CD4-positive, alpha-beta memory T cell (primary cell): Measurements from ENCODE around the gene ITSN2. TPM values are rescaled to one million over a fixed set of nuclear protein-coding genes. Genes with fewer than 3 reads are reported as not detected.

ENCODE experiments used
- CTCF ChIA-PET: fragments of 350-600 bp; sonication (Branson Sonifier 250); formaldehyde crosslinking; loops from one replicate; lab custom pipeline; 2021; ENCODE audit warnings: inconsistent platforms; ENCODE audit not compliant: partially characterized antibody; lab: Charles Lee
- POLR2A ChIA-PET: fragments of 350-600 bp; sonication (Branson Sonifier 250); formaldehyde crosslinking; loops from one replicate; lab custom pipeline; 2021; ENCODE audit not compliant: partially characterized antibody; lab: Charles Lee
- DNase-seq, 5 donors: peaks; one replicate each; pipeline versions ENCODE4 v3.0.0 to v3.0.0-alpha.2; 2020 to 2022; ENCODE audit warnings: mixed read lengths in 1 of 5
- H3K27ac ChIP-seq: one replicate; pipeline ENCODE4 v1.7.0; 2013; ENCODE audit warnings: low read depth, low read length
- H3K27me3 ChIP-seq: 2 replicates; pipeline ENCODE4 v1.7.0; 2013; ENCODE audit warnings: mild to moderate bottlenecking, low read length, moderate library complexity; ENCODE audit not compliant: insufficient read depth
- H3K36me3 ChIP-seq: 2 replicates; pipeline ENCODE4 v1.7.0; 2013; ENCODE audit warnings: mild to moderate bottlenecking, low read length, moderate library complexity; ENCODE audit not compliant: insufficient read depth
- H3K4me1 ChIP-seq: 2 replicates; pipeline ENCODE4 v1.7.0; 2013; ENCODE audit warnings: mild to moderate bottlenecking, low read length, moderate library complexity; ENCODE audit not compliant: insufficient read depth
- H3K4me3 ChIP-seq, 2 donors: one replicate each; pipeline ENCODE4 v1.7.0; 2013; ENCODE audit warnings: low read length in 2 of 2, mild to moderate bottlenecking in 1 of 2
- H3K9me3 ChIP-seq, 2 donors: one replicate each; pipeline ENCODE4 v1.7.0; 2013; ENCODE audit warnings: low read length in 2 of 2, control low read depth in 1 of 2; ENCODE audit not compliant: control insufficient read depth in 1 of 2
- H3K27ac Mint-ChIP-seq, 7 donors: one replicate each; pipeline ENCODE4 v1.8.0; 2020 to 2021; ENCODE audit warnings: mixed read lengths in 7 of 7, mild to moderate bottlenecking in 6 of 7, inconsistent platforms in 3 of 7, moderate library complexity in 3 of 7
- H3K27me3 Mint-ChIP-seq, 2 donors: one replicate each; pipeline ENCODE4 v1.8.0; 2020 to 2021; ENCODE audit warnings: mixed read lengths in 2 of 2
- H3K36me3 Mint-ChIP-seq, 2 donors: one replicate each; pipeline ENCODE4 v1.8.0; 2020 to 2021; ENCODE audit warnings: mixed read lengths in 2 of 2, inconsistent platforms in 1 of 2, mild to moderate bottlenecking in 1 of 2
- H3K4me1 Mint-ChIP-seq, 4 donors: one replicate each; pipeline ENCODE4 v1.8.0; 2020 to 2021; ENCODE audit warnings: mixed read lengths in 4 of 4, mild to moderate bottlenecking in 1 of 4
- H3K4me3 Mint-ChIP-seq, 8 donors: one replicate each; pipeline ENCODE4 v1.8.0; 2020 to 2021; ENCODE audit warnings: mixed read lengths in 8 of 8, mild to moderate bottlenecking in 7 of 8, moderate library complexity in 6 of 8, inconsistent platforms in 3 of 8
- H3K9me3 Mint-ChIP-seq, 8 donors: one replicate each; pipeline ENCODE4 v1.8.0; 2020 to 2021; ENCODE audit warnings: mixed read lengths in 8 of 8, mild to moderate bottlenecking in 5 of 8, inconsistent platforms in 3 of 8, moderate library complexity in 1 of 8
- intact Hi-C: fragments of 100-400 bp; cut with micrococcal nuclease; formaldehyde crosslinking; loops from one replicate; pipeline ENCODE4 v1.15.1; 2023
- polyA plus RNA-seq, 2 donors: library from polyadenylated mRNA; unstranded; fragments of 300-500 nt; fragmentation: Illumina TruSeq; gene quantifications; one replicate each; pipeline ENCODE4 v1.2.3, GENCODE V29; 2021
- total RNA-seq, 2 experiments: library from RNA; stranded (reverse); gene quantifications; one replicate each; pipeline ENCODE4 v1.2.3, GENCODE V29; 2021

Gene ITSN2
- total and polyA plus RNA-seq, 4 experiments from 2014 or later: 39.8 to 135 (median 102) TPM

DNA sequence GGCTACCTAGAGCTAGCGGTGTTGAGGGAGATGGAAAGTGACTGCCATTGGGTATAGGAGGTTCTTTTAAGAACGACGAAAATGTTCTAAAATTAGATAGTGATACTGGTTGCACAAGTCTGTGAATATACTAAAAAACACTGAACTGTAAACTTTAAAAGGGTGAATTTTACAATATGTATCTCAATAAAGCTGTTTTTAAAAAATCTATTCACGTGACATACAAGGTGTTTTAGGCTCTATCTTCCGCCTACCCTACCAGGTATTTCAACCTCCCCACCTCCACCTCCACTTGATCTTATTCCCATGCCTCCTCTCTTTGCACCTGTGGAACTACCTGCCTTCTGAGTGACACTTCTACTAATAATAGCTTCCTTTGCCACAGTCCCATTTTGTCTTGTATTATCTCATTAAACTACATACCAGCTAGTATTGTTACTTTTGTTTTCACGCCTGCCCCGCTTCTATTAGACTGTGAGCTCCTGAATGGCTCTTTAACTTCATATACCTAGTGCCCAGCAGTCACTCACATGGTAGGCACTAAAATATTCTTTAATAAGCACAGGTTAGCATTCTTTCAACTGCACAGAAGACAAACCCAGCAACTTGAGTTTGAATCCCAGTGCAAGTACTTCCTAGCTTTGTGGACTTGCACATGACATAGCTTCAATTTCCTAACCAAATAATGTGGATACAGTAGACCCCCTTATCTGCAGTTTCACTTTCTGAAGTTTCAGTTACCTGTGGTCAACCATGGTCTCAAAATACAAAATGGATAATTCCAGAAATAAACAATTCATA lies 9.3 kb downstream of the ITSN2 start:
- peaks cover 58 to 65% (median 61%) of the 10 kb centered on the region in 4 donors for H3K4me1 Mint-ChIP-seq
- Histone ChIP-seq H3K4me1 (peaks cover 83% of the 10 kb centered on the region), H3K36me3 (no peaks in the 10 kb centered on the region), H3K27me3 (no peaks in the 10 kb centered on the region), H3K9me3 (no peaks in the 10 kb centered on the region), H3K4me3 (no peak overlapping the region), H3K27ac (no peak overlapping the region)
- CTCF ChIA-PET: no interaction called here
- H3K27ac Mint-ChIP-seq: peak overlapping the region in 1 of 7 donors; percentile 1
- no peak for DNase-seq
- intact Hi-C loops: no loop called here
- POLR2A ChIA-PET: interaction anchor here (0.5 to 1.8 kb wide), 2 partner anchors 9 to 12 kb away, joined by 3 to 6 read pairs; partner anchors contain the start of gene ITSN2
- peaks cover 0 to 3% (median 0%) of the 10 kb centered on the region in 8 donors for H3K9me3 Mint-ChIP-seq
- H3K36me3 Mint-ChIP-seq: peaks cover 2% of the 10 kb centered on the region in 2 donors
- H3K27me3 Mint-ChIP-seq: no peaks in the 10 kb centered on the region
- H3K4me3 Mint-ChIP-seq: peak overlapping the region in 5 of 8 donors; percentile 0 to 60 (median 47)

DNA sequence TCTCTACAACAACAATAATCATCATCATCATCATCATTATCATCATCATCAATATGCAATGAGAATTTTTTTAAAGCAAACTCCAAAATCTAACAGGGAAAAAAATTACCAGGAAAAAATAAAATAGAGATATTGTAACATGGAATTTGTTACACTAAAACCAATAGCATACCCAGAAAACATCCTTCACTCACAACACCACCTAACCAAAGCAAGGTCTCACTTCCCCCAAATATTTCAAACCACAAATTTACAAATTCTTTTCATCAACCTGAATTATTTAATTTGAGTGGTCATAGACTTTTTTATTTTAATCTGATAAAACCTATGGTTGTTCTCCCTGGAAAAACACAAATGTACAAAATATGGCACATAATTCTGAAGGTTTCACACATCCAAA lies 11.2 kb downstream of the ITSN2 start:
- Mint-ChIP-seq H3K9me3 (peaks cover 0 to 3% (median 0%) of the 10 kb centered on the region in 8 donors), H3K36me3 (peaks cover 2% of the 10 kb centered on the region in 2 donors), H3K4me3 (peak overlapping the region in 7 of 8 donors; percentile 4 to 27 (median 13)), H3K27me3 (no peaks in the 10 kb centered on the region), H3K27ac (peak overlapping the region in 2 of 7 donors; percentile 0 to 50), H3K4me1 (peaks cover 52 to 65% (median 59%) of the 10 kb centered on the region in 4 donors)
- H3K27me3 ChIP-seq: no peaks in the 10 kb centered on the region
- DNase-seq: no peak
- POLR2A ChIA-PET: interaction anchor here (1.3 to 2.0 kb wide), 2 partner anchors 10 to 11 kb away, joined by 3 to 6 read pairs; partner anchors contain the start of gene ITSN2
- H3K4me1 ChIP-seq: peaks cover 81% of the 10 kb centered on the region
- CTCF ChIA-PET: no interaction called here
- H3K4me3 ChIP-seq: no peak overlapping the region
- no peaks in the 10 kb centered on the region for H3K9me3 ChIP-seq
- H3K27ac ChIP-seq: no peak overlapping the region
- intact Hi-C loops: no loop called here
- H3K36me3 ChIP-seq: no peaks in the 10 kb centered on the region

DNA sequence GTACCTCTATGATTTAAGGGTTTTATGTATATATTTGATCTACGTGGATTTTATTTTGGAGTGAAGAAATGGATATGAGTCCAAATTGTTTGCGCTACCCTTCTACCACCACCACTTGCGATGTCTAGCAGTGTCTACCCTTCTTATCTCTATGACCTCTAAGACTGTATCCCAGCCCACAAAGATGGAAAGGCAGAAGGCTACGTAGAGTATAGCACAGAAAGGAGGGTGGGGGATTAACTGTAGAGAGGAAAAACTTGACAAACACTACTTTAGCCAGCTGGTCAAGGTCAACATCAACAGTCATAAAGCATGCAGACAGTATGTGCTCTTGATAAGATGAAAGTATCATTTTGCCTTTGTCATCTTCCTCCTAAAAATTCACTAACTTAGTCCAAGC lies 14.4 kb downstream of the ITSN2 start:
- Mint-ChIP-seq H3K4me3 (peak overlapping the region in 1 of 8 donors; percentile 4), H3K9me3 (peaks cover 0 to under 1% (median 0%) of the 10 kb centered on the region in 8 donors), H3K4me1 (peaks cover 53 to 68% (median 61%) of the 10 kb centered on the region in 4 donors), H3K36me3 (peaks cover 2% of the 10 kb centered on the region in 2 donors), H3K27ac (no peak overlapping the region), H3K27me3 (no peaks in the 10 kb centered on the region)
- intact Hi-C loops: no loop called here
- H3K4me1 ChIP-seq: peaks cover 75% of the 10 kb centered on the region
- H3K27ac ChIP-seq: no peak overlapping the region
- CTCF ChIA-PET: no interaction called here
- DNase-seq: no peak
- no peaks in the 10 kb centered on the region for H3K9me3 ChIP-seq
- H3K4me3 ChIP-seq: no peak overlapping the region
- POLR2A ChIA-PET: no interaction called here
- H3K27me3 ChIP-seq: no peaks in the 10 kb centered on the region
- H3K36me3 ChIP-seq: no peaks in the 10 kb centered on the region

DNA sequence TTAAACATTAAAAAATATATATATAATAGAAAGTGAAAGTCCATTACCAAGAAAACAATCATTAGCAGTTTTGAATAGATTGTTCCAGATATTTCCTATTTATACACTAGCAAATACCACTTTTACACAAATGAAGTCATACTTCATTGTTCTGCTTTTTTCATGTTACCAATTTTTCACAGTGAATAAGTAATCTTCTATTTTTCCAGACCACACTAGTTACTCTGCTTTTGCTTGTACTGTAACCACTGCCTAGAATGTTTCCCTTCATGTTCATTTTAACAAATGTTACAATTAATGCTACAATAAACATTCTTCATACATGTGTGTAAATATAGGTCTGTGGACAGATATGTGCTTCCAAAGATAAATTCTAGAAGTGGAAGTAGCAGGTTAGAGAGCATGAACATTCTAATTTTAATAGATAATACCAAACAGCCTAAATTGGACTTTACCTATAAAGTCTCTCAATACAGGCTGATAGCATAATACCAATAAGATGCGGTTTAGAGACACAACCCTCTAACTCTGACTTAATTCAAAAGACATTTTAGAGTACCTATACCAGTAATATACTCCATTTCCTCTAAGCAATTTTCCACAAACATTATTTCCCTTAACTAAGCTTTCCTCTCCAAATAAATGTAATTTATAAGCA lies 17.0 kb downstream of the ITSN2 start:
- no peak overlapping the region for H3K27ac ChIP-seq
- intact Hi-C loops: loop anchor here (5.0 kb wide), 1 partner anchor 46 kb away; no protein-coding TSS in a partner anchor
- DNase-seq: no peak
- peaks cover 69% of the 10 kb centered on the region for H3K4me1 ChIP-seq
- no peak overlapping the region for H3K4me3 ChIP-seq
- no peaks in the 10 kb centered on the region for H3K9me3 Mint-ChIP-seq
- ChIA-PET POLR2A (interaction anchor here (0.6 kb wide), 1 partner anchor 12 kb away, joined by 3 read pairs; no protein-coding TSS in a partner anchor), CTCF (no interaction called here)
- peak overlapping the region in 4 of 8 donors; percentile 33 to 71 (median 38) for H3K4me3 Mint-ChIP-seq
- no peaks in the 10 kb centered on the region for H3K9me3 ChIP-seq
- H3K27ac Mint-ChIP-seq: peak overlapping the region in 4 of 7 donors; percentile 4 to 48 (median 24)
- no peaks in the 10 kb centered on the region for H3K36me3 ChIP-seq
- H3K4me1 Mint-ChIP-seq: peaks cover 47 to 73% (median 61%) of the 10 kb centered on the region in 4 donors
- H3K36me3 Mint-ChIP-seq: peaks cover 0 to 2% of the 10 kb centered on the region in 2 donors
- no peaks in the 10 kb centered on the region for H3K27me3 ChIP-seq
- H3K27me3 Mint-ChIP-seq: no peaks in the 10 kb centered on the region

DNA sequence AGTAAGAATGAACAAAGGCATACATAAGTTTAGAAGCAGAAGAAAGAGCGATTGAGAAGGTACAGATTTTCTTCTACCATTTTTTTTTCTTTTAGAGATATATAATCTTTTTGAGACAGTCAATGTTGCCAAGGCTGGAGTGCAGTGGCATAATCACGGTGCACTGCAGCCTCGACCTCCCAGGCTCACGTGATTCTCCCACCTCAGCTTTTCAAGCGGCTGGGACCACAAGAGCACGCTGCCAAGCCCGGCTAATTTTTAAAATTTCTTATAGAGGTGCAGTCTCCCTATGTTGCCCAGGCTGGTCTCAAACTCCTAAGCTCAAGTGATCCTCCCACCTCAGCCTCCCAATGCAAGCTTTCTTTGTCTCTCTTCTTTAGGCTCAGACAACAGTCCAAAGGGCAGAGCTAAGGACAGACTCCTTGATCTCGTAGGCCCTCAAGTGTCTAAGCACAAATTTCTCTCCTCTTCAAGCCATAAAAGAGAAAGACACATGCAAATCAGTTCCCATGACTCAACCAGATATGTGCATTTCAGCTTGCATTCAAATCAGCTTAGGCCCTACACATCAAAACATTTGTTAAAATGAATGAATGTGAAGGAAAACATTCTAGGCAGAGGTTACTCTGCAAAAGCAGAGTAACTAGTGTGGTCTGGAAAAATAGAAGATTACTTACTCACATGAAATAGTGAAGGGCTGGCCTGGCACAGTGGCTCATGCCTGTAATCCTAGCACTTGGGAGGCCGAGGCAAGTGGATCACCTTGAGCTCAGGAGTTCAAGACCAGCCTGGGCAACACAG lies 18.0 kb downstream of the ITSN2 start:
- H3K9me3 Mint-ChIP-seq: no peaks in the 10 kb centered on the region
- intact Hi-C loops: loop anchor here (5.0 kb wide), 1 partner anchor 45 kb away; no protein-coding TSS in a partner anchor
- CTCF ChIA-PET: no interaction called here
- no peaks in the 10 kb centered on the region for H3K27me3 Mint-ChIP-seq
- Histone ChIP-seq H3K36me3 (no peaks in the 10 kb centered on the region), H3K9me3 (no peaks in the 10 kb centered on the region), H3K27me3 (no peaks in the 10 kb centered on the region), H3K27ac (no peak overlapping the region), H3K4me3 (no peak overlapping the region), H3K4me1 (peaks cover 65% of the 10 kb centered on the region)
- no peak for DNase-seq
- H3K36me3 Mint-ChIP-seq: peaks cover 0 to 2% of the 10 kb centered on the region in 2 donors
- peak overlapping the region in 3 of 7 donors; percentile 33 to 88 (median 50) for H3K27ac Mint-ChIP-seq
- peak overlapping the region in 3 of 8 donors; percentile 12 to 26 (median 16) for H3K4me3 Mint-ChIP-seq
- peaks cover 54 to 82% (median 70%) of the 10 kb centered on the region in 4 donors for H3K4me1 Mint-ChIP-seq
- POLR2A ChIA-PET: interaction anchor here (0.6 kb wide), 1 partner anchor 11 kb away, joined by 3 read pairs; no protein-coding TSS in a partner anchor

DNA sequence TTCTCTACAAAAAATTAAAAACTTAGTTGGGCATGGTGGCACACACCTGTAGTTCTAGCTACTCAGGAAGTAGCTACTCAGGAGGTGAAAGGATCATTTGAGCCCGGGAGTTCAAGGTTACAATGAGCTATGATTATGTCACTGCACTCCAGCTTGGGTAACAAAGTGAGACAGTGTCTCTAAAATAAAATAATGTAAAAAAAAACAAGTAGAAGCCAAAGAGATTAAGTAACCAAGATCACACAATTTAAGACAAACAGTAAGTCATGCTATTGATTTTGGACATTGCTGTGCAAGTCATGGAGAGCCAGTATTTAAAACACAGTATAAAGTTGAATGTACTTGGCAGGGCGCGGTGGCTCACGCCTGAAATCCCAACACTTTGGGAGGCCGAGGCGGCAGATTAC lies 20.5 kb downstream of the ITSN2 start:
- Mint-ChIP-seq H3K4me3 (peak overlapping the region in 2 of 8 donors; percentile 46 to 50), H3K9me3 (no peaks in the 10 kb centered on the region), H3K36me3 (peaks cover 2 to 4% of the 10 kb centered on the region in 2 donors), H3K27me3 (no peaks in the 10 kb centered on the region), H3K4me1 (peaks cover 50 to 80% (median 66%) of the 10 kb centered on the region in 4 donors), H3K27ac (peak overlapping the region in 3 of 7 donors; percentile 18 to 68 (median 49))
- H3K27ac ChIP-seq: no peak overlapping the region
- peaks cover 54% of the 10 kb centered on the region for H3K4me1 ChIP-seq
- H3K4me3 ChIP-seq: no peak overlapping the region
- intact Hi-C loops: loop anchor here (5.0 kb wide), 1 partner anchor 43 kb away; no protein-coding TSS in a partner anchor
- POLR2A ChIA-PET: no interaction called here
- CTCF ChIA-PET: no interaction called here
- no peak for DNase-seq
- no peaks in the 10 kb centered on the region for H3K36me3 ChIP-seq
- H3K9me3 ChIP-seq: no peaks in the 10 kb centered on the region
- no peaks in the 10 kb centered on the region for H3K27me3 ChIP-seq
